DMS79 treated with DMSO at 0.1 percent for 48 hours (cell line): ENCODE data around the gene EFNA2.

Source experiments
- DNase-seq: peaks from one replicate; lab custom pipeline; 2025; lab: John Stamatoyannopoulos, UW

EFNA2 gene

DNA sequence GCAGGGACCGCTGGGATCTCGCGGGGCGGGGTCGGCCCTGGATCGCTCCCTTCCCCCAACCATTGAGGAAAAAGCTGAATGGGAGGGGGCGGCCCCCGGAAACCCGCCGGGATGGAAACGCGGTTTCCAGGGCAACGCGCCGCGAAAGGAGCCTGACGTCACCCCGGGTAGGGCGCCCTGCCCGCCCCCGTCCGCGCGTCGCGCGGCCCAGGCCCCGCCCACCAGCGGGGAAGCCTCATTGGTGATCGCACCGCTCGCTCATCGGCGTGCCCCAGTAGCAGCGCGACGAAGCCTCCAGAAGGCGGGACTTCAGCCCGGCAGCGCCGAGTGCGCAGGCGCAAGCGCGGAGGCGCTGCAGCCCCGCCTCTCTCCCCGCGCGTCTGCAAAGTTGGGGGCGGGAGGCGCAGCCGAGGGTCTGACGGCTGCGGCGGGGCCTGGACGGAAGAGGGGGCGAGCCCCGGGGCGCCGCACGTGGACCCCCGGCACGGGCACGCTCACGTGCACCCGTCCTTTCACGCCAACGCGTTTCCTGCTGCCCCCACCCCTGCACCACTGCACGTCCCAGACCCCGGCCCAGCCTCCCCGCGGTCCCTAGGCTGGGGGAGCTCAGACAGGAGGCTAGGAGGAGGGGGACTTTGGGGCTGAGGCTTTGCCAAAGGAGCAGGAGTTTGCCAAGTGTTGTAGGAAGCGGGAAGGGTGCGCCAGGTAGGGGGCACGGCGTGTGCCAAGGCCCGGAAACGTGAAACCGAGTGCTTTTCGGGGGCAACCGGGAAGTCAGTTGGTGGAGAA, 24.7 kb upstream of the EFNA2 start:
- peak; percentile 89 for DNase-seq

DNA sequence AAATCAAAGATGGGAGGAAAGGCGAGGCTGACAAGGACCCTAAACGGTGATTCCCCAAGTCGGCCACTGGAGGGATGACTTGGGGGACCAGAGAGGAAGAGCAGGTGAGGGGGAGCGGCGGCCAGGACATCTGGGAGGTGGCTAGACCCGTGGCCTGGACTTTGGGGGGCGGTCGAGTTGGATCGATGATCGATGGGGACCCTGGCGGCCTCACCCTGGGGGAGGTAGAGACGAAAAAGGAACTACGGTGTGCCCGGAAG, 24.2 kb upstream of the EFNA2 start:
- DNase-seq = no peak

DNA sequence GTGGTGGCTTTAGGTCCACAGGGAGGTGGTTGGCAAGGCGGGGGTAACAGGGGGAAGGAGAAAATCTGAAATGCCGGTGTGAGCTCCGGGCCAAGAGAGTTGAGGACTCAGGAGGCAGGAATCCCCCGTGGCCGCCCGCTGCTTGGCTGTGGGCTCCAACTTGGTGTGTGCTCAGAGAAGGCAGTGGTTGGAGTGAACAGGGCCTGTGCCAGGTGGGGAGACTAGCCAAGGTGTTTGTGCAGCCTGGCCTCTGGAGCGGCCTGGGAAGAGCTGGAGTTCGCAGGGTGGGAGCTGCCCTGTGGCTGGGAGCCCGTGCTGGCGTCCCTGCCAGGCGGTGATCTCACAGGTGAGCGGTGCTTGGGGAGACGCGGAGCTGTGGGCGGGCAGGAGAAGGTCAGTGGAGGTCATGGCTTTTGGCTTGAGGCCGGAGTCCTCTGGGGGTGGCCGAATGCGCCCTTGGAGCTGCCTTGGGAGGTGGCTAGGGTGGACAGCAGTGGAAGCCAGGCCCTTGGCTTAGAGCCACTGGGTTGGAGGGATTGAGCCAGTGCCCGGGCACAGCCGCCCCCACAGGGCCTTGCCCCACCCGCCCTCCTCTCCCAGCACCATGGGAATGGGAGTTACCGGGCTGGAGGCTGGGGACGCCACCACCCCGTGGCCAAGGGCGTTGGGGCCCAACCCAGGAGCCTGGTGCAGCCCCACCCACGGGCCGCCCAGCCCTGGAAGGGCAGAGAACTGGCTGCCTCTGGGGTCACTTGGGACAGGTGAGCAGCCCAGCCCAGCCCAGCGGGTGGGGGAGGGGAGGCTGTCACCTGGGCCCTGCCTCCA, 23.7 kb upstream of the EFNA2 start:
- peak; percentile 25 for DNase-seq

DNA sequence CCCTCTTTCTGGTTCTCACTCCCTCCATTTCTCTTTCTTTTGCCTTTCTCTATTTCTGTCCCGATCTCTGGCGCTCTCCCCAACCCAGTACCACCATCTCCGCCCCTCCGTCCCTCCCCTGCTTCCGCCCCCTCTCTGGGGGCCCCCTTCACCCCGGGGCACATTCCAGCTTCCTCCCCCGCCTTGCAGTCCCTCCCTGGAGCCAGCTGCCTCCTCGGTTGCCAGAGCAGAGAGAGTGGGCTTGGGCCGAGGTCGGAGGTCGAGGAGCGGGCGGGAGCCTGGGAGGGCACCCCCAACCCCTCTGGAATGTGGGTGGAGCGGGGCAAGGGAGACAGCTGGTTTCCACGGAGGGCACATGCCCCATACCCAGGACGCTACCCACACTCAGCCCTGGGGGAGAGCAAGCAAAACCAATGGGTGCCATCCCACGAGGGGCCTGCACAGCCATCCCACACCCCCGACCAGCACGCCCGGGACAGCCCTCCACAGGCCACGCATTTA, 23.0 kb upstream of the EFNA2 start:
- DNase-seq = no peak

DNA sequence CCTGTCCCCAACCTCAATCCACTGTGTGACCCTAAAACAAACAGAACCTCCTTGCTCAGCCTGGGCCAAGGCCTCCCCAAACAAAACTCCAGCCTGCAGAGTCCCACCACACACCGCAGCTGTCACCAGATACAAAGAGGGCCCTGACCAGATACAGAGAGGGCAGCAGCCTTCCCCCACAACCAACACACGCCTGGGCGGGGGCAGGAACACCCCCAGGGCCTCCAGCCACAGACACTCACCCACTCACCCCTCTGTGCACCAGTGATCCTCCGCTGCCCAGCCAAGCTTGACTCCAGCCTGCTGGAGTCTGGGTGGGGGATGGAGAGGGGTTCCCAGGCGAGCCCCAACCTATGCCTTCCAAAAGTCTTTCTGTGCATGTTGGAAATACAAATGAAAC, 22.5 kb upstream of the EFNA2 start:
- no peak for DNase-seq

DNA sequence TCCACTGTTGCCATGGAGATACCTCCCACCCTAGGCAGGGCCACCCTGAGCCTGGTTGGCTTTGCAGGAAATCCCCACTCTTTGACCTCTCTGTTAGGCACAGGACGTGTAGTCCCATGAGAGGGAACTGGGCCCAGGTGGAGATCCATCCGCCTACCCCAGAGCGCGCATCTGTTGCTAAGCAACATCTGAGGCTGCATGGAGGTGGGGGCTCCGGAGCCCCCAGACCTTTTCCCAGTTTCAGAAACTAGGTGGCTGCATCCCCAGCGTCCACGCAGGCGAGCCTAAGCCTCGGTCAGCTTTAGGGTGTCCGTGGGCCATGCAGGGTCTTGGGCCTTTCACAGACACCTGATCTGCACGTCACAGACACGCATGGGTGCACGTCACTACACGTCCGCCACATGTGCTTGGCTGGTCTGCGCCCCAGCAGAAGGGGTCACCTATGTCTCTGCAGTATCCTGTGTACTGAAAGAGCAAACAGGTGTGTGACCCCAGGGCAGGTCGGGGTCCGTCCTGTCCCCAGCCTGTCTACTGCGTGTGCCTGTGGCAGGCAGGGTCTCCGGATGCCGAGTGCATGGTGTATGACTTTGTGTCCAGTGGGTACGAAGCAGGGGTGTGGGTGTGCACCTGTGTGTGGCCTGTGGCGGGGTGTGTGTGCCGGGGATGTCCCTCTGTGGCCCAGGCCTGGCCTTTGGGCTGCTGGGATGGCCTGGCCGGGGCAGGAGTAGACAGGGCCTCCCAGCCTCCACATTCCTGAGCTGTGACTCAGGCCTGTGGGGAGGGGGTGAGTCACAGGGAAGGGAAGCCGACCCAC, 20.7 kb upstream of the EFNA2 start:
- no peak for DNase-seq

DNA sequence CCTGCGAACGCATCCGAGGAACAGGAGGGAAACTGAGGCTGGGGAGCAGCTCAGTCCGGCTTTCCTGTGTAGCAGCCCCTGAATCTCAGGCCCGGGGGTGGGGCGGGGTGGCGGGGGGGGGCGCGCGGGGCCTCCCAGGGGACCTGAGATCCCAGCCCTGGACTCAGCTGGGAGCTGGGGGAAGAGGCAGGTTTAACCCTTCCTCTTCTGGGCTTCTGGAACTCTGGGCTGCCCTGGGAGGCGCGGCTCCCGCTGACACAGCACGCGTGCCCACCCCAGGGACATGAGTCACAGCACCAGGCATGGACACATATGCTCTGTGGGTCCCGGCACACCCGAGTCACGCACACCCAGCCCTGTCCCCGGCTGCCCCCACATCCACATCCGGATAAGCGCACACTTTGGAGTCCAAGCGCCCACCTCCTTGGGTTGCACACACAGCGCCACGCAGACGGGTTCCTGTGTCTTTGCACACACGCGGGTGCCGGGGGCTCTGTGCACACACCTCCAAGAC, 20.0 kb upstream of the EFNA2 start:
- no peak for DNase-seq

DNA sequence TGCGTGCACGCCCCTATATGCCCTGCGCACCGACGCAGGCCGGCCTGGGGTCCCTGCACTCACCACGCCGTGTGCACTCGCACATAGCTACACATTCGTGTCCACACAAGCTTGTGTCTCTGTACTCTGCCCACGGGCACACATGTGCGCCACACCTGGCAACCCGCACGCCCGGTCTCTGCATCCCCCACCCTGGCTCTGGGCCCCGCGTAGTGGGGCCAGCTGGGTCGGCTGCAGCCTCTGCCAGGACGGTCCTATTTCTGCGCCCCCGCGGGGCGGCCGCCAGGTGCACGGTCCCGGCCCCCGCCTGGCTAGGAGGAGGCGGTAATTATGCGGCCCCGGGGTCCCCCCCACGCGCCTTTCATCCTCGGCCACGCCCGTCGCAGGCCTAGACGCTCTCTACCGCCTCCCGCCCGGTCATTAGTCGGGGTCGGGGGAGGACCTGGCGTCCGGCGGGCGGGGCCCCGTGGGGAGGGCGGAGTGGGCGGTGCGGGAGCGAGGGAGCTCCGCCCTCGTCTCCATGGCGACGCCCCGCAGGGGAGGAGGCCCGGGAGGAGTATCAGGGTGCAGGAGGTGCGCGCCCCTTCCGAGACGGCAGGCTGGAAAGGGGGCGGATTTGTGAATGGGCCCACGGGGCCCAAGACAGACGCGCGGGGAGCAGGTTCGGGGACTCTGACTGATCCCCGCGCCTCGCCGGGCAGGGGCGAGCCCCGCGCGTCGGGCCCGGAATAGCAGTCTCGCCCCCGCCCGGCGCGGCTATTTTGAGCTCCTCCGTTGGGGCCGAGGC, 19.4 kb upstream of the EFNA2 start:
- peak; percentile 61 for DNase-seq

DNA sequence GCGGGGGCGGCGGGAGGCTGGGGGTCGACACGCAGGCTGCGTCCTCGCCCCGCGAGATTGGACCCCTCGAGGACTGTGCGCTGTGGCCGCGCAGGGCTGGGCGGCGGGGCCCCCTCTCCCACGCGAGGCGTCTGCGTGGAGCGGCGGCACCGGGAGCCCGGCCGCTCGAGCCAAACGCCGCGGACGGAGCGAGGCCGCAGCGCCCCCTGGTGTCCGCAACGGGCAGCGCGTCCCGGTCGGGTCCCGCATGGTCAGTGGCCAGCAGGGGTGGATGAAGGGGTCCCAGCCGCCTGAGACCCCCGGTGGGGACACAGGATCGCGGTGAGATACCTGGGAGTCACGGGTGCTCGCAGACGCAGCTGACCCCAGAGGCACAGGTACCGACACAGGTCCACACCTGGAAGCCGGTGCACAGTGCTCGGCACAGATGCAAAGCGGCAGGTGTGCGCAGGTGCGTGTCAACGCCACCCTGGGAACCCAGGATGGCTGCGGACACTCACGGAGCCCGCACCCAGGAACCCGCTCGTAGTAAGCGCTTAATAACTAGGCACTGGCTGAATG, 18.7 kb upstream of the EFNA2 start:
- DNase-seq = peak; percentile 35

DNA sequence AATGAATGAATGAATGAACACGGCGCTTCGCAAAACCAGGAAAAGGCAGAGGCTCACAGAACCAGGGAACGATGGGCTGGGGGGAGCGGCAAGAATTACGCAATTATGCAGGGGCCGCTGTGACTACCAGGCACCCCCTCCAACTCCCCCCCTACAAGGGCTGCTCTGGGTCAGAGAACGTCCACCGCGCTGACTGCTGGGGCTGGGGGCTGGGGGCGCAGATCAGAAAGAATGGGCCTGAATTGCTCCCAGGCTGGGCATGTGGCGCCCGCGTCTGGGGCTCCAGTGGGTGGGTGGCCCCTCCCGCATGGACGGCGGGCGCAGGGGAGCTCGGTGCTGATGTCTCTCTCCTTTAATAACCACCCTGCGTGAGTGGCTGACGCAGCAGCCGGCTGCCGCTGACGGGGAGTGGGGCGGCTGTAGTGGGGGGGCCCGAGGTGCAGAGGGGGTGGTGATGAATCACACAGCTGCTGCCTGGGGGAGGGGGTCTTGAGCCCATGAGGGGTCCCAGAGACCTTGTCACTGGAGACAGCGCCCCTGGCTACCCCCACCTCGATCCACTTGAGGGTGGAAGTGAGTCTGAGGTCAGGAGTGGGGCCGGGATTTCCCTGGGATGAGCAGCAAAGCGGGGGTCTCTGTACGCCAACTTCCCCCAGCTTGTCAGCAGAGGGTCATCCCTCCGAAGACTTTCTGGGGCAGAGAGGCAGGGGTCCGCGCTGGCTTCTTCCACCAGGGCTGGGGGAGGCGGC, 18.0 kb upstream of the EFNA2 start:
- no peak for DNase-seq

DNA sequence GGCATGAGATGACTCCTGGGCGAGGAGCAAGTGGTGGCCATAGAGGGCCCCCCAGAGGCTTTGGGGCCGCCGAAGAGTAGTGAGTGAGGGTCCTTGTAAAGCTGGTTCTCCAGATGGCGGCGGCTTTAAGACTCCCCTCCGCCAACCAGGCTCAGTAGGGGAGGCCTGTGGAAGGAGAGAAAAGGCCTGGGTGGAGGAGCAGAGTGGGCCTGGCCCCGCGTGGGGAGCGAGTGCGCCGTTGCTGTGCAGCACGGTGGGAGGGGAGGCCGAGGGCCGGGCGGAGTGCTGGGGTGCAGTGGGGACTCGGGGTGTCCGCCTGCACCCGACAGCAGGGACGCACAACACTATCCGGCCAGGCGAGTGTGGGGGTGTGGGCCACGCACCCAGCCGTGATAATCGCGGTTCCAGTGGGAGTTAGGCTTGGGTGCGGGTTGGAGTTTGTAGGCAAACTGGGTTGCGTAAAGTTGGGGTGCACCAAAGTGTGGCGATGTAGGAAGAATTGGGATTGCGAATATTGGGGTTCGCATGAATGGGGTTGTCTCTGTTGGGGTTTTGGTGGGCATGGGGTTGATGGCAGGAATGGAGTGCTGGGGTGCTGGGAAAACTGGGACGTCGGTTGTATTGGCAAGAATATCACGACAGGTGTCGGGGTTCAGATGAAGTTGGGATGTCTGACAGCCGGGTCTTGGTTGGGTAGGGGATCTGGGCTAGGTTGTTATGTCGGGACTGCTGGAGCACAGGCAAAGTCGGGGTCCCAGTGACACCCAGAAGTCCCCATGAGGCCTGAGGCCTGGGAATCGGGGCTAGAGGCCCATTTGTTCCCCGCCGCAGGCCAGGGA, 17.2 kb upstream of the EFNA2 start:
- DNase-seq = no peak

DNA sequence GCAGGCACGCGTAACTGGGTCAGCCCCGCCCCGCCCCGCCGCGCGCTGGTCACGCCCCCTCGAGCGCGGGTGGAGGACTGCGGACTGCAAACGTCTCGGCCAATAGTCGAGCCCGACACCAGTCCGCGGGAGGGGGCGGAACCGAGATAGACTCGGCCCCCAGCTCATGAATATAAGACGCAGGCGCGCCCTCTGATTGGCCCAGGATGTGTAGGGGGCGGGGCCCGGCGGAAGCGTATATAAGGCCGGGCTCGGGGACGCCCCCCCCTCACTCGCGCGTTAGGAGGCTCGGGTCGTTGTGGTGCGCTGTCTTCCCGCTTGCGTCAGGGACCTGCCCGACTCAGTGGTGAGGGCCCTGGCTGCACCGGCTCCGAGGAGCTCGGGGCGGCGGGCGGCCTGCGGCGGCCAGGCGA, 16.6 kb upstream of the EFNA2 start, which contains the start of gene CIRBP:
CIRBP (plus strand) TSS at position 268 of the 413 bp plus-strand sequence. CDS start 1,602 bp downstream, outside the sequence.
- peak; percentile 91 for DNase-seq

DNA sequence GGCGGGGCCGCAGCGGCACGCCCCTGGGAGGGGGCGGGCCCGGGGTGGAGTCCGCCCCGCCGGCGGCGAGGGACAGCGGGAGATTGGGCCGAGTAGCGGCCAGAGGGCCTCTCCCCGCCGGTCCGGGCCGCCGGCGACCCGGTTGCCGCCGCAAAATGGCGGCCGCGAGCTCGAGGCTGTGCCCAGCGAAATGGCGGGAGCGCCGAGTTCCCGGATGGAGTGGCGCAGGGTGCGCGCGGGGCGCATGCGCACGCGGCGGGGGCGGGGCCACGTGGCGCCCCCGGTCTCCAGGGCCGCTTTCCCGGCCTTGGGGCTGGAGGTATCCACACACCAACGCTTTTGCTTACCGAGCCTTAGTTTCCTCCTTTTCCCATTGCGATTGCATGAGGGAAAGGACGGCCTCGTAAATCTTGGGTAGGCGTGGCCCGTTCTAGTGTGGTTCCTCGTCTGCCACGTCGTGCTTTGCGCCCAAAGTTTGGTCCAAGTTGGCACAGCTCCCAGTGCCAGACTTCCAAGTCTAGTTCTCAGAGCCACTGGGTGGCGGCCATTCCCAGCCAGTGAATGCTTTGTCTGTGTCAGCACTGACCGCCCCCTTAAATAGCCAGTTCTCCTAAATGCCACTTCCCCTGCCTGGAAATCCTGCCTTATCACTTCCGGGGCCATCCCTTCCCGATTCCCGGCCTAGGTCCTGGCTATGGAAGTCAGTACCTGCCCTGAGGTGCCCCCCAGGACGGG, 16.0 kb upstream of the EFNA2 start:
- DNase-seq = peak; percentile 83

DNA sequence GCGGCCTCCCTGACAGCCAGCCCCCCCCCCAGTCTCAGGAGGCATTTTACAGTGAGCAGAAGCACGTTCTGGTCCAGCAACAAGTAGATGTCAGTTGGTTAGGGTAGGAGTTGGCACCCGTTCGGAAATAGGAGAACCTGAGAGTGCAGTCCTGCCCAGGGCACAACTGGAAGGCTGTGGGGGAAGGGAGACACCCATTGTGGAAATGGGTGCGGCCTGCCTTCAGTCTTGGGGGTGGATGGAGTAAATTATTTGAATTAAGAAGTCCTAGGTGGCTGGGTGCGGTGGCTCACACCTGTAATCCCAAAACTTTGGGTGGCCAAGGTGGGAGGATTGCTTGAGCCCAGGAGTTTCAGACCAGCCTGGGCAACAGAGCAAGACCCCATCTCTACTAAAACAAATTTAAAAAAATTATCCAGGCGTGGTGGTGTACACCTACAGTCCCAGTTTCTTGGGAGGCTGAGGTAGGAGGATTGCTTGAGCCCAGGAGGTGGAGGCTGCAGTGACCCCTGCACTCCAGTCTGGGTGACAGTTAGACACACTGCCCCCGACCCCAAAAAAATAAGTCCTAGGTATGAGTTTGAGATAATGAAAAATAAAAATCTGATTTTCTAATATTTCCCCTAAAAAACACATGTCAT, 15.3 kb upstream of the EFNA2 start:
- no peak for DNase-seq

DNA sequence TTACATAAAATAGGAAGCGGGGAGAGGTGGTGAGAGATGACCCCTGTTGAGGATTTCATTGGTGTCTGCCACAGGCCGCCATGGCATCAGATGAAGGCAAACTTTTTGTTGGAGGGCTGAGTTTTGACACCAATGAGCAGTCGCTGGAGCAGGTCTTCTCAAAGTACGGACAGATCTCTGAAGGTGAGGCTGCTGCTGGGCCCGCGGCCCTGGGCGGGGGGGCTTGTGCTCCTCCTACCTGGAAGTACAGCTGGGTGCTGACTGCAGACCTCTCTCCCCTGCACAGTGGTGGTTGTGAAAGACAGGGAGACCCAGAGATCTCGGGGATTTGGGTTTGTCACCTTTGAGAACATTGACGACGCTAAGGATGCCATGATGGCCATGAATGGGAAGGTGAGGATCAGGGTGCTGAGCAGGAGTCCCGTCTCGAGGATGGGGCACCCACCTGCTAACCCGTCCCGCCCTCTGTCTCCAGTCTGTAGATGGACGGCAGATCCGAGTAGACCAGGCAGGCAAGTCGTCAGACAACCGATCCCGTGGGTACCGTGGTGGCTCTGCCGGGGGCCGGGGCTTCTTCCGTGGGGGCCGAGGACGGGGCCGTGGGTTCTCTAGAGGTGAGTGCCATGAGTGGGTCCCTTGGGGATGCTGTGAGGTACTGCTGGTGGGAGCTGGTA, 14.7 kb upstream of the EFNA2 start:
- DNase-seq = no peak

DNA sequence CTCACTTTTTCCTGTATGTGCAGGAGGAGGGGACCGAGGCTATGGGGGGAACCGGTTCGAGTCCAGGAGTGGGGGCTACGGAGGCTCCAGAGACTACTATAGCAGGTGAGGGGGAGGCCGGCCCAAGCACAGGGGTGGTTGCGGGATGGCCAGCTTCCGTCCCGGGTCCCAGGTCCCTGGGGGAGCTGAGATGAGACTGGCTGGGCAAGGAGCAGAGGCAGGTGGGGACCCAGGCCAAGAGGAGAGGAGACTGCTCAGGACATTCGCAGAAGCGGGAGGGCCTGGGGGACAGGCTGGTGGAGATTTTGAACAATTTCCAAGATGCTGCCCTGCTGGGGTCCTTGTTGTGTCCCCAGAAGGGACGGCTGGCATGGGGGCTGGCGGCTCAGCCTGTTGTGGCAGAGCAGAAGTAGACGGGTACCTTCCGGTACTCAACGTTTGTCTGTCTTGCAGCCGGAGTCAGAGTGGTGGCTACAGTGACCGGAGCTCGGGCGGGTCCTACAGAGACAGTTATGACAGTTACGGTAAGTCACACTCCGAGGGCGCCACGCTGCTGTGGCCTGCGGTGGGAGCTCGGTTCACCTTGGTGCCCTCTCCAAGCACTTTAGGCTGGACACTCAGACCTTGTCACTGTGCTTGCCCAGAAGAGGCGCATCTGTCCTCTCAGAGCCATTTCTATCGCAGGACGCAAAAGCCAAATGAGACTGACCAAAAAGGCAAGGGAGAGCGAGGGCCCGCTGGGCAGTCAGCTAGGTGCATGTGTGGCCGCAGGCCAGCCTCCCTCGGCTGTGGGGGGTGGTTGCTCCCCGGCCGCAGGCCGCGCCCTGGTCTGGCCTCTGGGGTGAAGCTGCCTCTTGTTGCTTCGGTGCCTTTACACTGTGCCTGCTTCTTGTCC, 13.9 kb upstream of the EFNA2 start:
- no peak for DNase-seq
